Caco-2 (cell line): ENCODE data around the gene SGPP2. TPM values are rescaled to one million over a fixed set of nuclear protein-coding genes. Genes with fewer than 3 reads are reported as not detected.
"Not testable (repeated sequence)": the region's sequence is repeated elsewhere in the genome, so short reads cannot be mapped to it uniquely, and the experiment has no call there.

Experiments
- BruUV-seq: library from RNA; stranded (reverse); fragments of 400-500 nt; replicated peaks from 2 replicates; lab custom pipeline; 2021; lab: Mats Ljungman, UMichigan
- CTCF ChIA-PET: fragments of 300-600 bp; sonication (Branson Sonifier 250); formaldehyde crosslinking; loops from one replicate; lab custom pipeline; 2022; ENCODE audit warnings: antibody characterized with exemption; lab: Charles Lee
- POLR2A ChIA-PET: fragments of 300-600 bp; sonication (Branson Sonifier 250); formaldehyde crosslinking; loops from one replicate; lab custom pipeline; 2022; ENCODE audit warnings: antibody characterized with exemption; lab: Charles Lee
- DNase-seq, 2 experiments: peaks; one replicate each; pipeline versions ENCODE4 v3.0.0 to v3.0.0-alpha.2; 2020 to 2022
- H3K27me3 ChIP-seq: replicated peaks from 2 replicates; pipeline ENCODE4 v1.6.0; 2011; ENCODE audit warnings: low read length; ENCODE audit not compliant: control insufficient read depth, insufficient read depth
- H3K36me3 ChIP-seq: 2 replicates; pipeline ENCODE4 v1.5.1; 2011; ENCODE audit warnings: low read length; ENCODE audit not compliant: control insufficient read depth, insufficient read depth
- H3K4me1 ChIP-seq: fragments of 250-450 bp; sonication (Bioruptor Pico); 2 replicates; pipeline ENCODE4 v1.5.1; 2020; ENCODE audit warnings: mild to moderate bottlenecking
- H3K4me3 ChIP-seq: 2 replicates; pipeline ENCODE4 v1.5.1; 2011; ENCODE audit warnings: low read depth, mild to moderate bottlenecking, control low read depth, low read length
- H3K9me3 ChIP-seq: fragments of 250-450 bp; sonication (Bioruptor Pico); 2 replicates; pipeline ENCODE4 v1.5.1; 2020; ENCODE audit warnings: mild to moderate bottlenecking, moderate library complexity
- H3K27ac Mint-ChIP-seq: one replicate; pipeline ENCODE4 v1.8.0; 2022; ENCODE audit warnings: mixed read lengths; ENCODE audit not compliant: unreplicated experiment
- H3K27me3 Mint-ChIP-seq: one replicate; pipeline ENCODE4 v1.8.0; 2022; ENCODE audit warnings: mixed read lengths; ENCODE audit not compliant: insufficient read depth, unreplicated experiment
- H3K36me3 Mint-ChIP-seq: one replicate; pipeline ENCODE4 v1.8.0; 2022; ENCODE audit warnings: mild to moderate bottlenecking, mixed read lengths; ENCODE audit not compliant: insufficient read depth, unreplicated experiment
- H3K4me1 Mint-ChIP-seq: one replicate; pipeline ENCODE4 v1.8.0; 2022; ENCODE audit warnings: low read depth, mixed read lengths; ENCODE audit not compliant: unreplicated experiment
- H3K4me3 Mint-ChIP-seq: one replicate; pipeline ENCODE4 v1.8.0; 2022; ENCODE audit warnings: mild to moderate bottlenecking, moderate library complexity, mixed read lengths; ENCODE audit not compliant: unreplicated experiment
- H3K9me3 Mint-ChIP-seq: one replicate; pipeline ENCODE4 v1.8.0; 2022; ENCODE audit warnings: mixed read lengths; ENCODE audit not compliant: unreplicated experiment
- intact Hi-C: fragments of 100-400 bp; cut with micrococcal nuclease; formaldehyde crosslinking; loops from one replicate; pipeline ENCODE4 v1.10.0; 2022; ENCODE audit not compliant: unreplicated experiment
- total RNA-seq: library from RNA; stranded (reverse); gene quantifications from 2 replicates; pipeline ENCODE4 v1.2.3, GENCODE V29; 2022
- TF ChIP-seq, protein P1 (sequence below), 2 experiments: fragments of 200-600 bp in 1 of 2; IDR thresholded peaks; 1 replicate in 1 of 2; 2 replicates in 1 of 2; pipeline versions ENCODE4 v1.5.1 to v1.8.0; 2011 to 2022; ENCODE audit warnings: antibody characterized with exemption in 1 of 2, control low read depth in 1 of 2, inconsistent platforms in 1 of 2, low read depth in 1 of 2, low read length in 1 of 2, mild to moderate bottlenecking in 1 of 2, moderate library complexity in 1 of 2; ENCODE audit not compliant: insufficient read depth in 1 of 2, severe bottlenecking in 1 of 2, unreplicated experiment in 1 of 2

The SGPP2 gene
- total RNA-seq, 1 experiment from 2014 or later = not detected

DNA sequence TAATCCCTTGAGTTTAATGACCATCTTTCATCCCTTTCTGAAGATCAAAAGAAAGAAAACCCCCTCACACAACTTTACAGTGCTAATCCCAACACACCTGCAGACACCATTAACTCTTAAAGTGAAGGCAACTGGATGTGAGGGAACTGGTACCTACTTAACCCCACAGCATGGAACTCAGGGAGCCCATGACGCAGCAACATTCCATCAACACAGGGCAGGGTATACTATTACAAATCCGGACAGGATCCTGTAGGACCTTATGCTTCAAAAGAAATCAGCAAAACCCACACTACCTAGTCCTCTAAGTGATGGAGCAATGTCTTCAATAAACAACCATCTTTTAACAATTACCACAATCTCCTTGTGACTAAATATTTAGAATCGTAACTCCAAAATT is 153.0 kb downstream of the SGPP2 start:
- peaks cover 14% of the 10 kb centered on the region for H3K36me3 Mint-ChIP-seq
- ChIA-PET POLR2A (no interaction called here), CTCF (no interaction called here)
- intact Hi-C loops = no loop called here
- Histone ChIP-seq H3K27me3 (no peaks in the 10 kb centered on the region), H3K9me3 (no peaks in the 10 kb centered on the region), H3K4me3 (no peak overlapping the region), H3K4me1 (no peaks in the 10 kb centered on the region), H3K36me3 (no peaks in the 10 kb centered on the region)
- H3K4me1 Mint-ChIP-seq = peaks cover 7% of the 10 kb centered on the region
- H3K27ac Mint-ChIP-seq = no peak overlapping the region
- no TSS peak for BruUV-seq
- TF ChIP-seq, protein P1, sequence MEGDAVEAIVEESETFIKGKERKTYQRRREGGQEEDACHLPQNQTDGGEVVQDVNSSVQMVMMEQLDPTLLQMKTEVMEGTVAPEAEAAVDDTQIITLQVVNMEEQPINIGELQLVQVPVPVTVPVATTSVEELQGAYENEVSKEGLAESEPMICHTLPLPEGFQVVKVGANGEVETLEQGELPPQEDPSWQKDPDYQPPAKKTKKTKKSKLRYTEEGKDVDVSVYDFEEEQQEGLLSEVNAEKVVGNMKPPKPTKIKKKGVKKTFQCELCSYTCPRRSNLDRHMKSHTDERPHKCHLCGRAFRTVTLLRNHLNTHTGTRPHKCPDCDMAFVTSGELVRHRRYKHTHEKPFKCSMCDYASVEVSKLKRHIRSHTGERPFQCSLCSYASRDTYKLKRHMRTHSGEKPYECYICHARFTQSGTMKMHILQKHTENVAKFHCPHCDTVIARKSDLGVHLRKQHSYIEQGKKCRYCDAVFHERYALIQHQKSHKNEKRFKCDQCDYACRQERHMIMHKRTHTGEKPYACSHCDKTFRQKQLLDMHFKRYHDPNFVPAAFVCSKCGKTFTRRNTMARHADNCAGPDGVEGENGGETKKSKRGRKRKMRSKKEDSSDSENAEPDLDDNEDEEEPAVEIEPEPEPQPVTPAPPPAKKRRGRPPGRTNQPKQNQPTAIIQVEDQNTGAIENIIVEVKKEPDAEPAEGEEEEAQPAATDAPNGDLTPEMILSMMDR (IDR thresholded peaks at IDR 0.05; ENCODE audit: insufficient read depth in 1 of 2, low read depth in 1 of 2, low read length in 1 of 2, severe bottlenecking in 1 of 2, unreplicated experiment in 1 of 2) = no peak
- no peaks in the 10 kb centered on the region for H3K9me3 Mint-ChIP-seq
- no peak for DNase-seq
- H3K27me3 Mint-ChIP-seq = no peaks in the 10 kb centered on the region
- no peak overlapping the region for H3K4me3 Mint-ChIP-seq

DNA sequence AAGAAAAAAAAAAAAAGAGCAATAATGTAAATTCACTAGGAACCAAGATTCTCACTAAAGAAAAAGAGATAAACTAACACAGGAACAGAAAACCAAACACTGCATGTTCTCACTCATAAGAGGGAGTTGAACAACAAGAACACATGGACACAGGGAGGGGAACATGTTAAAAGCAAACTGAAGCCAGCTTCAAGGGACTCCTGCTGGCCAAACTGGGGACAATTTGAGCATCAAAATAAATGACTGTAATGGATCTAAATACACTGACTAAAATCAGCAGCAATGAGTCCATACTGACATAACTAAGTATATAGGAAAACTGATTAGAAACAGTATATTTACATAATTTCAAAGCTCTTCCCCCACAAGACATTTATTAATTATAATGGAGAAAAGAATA is 158.6 kb downstream of the SGPP2 start:
- no peaks in the 10 kb centered on the region for H3K9me3 Mint-ChIP-seq
- no peaks in the 10 kb centered on the region for H3K4me1 ChIP-seq
- ChIA-PET CTCF (interaction anchor here (0.7 to 1.5 kb wide), 2 partner anchors 12 to 531 kb away, joined by 3 to 4 read pairs; no protein-coding TSS in a partner anchor), POLR2A (no interaction called here)
- no peak overlapping the region for H3K4me3 Mint-ChIP-seq
- H3K36me3 Mint-ChIP-seq = no peaks in the 10 kb centered on the region
- H3K27me3 Mint-ChIP-seq = no peaks in the 10 kb centered on the region
- intact Hi-C loops = no loop called here
- H3K36me3 ChIP-seq = no peaks in the 10 kb centered on the region; the same call in 1 of the 2 replicates
- TF ChIP-seq, protein P1 (IDR thresholded peaks at IDR 0.05; ENCODE audit: insufficient read depth in 1 of 2, low read depth in 1 of 2, low read length in 1 of 2, severe bottlenecking in 1 of 2, unreplicated experiment in 1 of 2) = peak; percentile 26 to 41
- no peak overlapping the region for H3K27ac Mint-ChIP-seq
- DNase-seq = peak in 1 of 2 experiments; percentile 23
- no peaks in the 10 kb centered on the region for H3K27me3 ChIP-seq
- no peak overlapping the region for H3K4me3 ChIP-seq
- no peaks in the 10 kb centered on the region for H3K9me3 ChIP-seq
- no peaks in the 10 kb centered on the region for H3K4me1 Mint-ChIP-seq
- no TSS peak for BruUV-seq

DNA sequence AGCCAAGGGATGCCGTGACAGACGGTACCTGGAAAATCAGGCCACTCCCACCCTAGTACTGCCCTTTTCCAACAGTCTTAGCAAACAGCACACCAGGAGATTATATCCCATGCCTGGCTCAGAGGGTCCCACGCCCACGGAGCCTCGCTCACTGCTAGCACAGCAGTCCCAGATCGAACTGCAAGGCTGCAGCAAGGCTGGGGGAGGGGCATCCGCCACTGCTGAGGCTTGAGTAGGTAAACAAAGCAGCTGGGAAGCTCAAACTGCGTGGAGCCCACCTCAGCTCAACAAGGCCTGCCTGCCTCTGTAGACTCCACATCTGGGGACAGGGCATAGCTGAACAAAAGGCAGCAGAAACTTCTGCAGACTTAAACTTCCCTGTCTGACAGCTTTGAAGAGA is 160.2 kb downstream of the SGPP2 start:
- H3K27ac Mint-ChIP-seq, H3K9me3 ChIP-seq, H3K9me3 Mint-ChIP-seq, intact Hi-C loops, H3K4me3 Mint-ChIP-seq, POLR2A ChIA-PET, H3K4me3 ChIP-seq, H3K27me3 Mint-ChIP-seq, H3K36me3 ChIP-seq, DNase-seq, H3K27me3 ChIP-seq, CTCF ChIA-PET, H3K36me3 Mint-ChIP-seq, H3K4me1 Mint-ChIP-seq, H3K4me1 ChIP-seq, BruUV-seq: not testable (repeated sequence)

DNA sequence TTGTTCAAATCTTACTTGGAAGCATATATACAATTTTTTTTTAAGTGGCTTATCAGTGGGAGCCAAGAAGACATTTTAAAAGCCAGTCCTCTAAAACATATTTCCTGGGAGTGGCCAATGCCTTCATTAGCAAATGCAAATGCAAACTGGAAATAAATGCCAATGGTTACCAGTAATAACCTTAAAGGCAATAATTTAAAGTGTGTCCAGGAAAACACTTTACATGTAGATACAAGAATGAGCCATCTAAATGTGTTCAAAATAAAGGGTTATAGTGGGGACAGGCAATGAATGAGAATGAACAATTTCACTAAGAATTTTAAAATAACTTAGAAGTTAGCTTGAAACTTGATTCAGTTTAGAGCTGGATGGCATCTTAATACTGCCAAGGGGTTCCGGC is 167.3 kb downstream of the SGPP2 start:
- H3K4me1 ChIP-seq = peaks cover 13% of the 10 kb centered on the region
- intact Hi-C loops = no loop called here
- DNase-seq = no peak
- H3K36me3 Mint-ChIP-seq = peaks cover 39% of the 10 kb centered on the region
- H3K4me3 ChIP-seq = no peak overlapping the region
- H3K4me1 Mint-ChIP-seq = peaks cover 8% of the 10 kb centered on the region
- BruUV-seq = no TSS peak
- H3K27me3 ChIP-seq = no peaks in the 10 kb centered on the region
- no peak overlapping the region for H3K4me3 Mint-ChIP-seq
- no peak overlapping the region for H3K27ac Mint-ChIP-seq
- POLR2A ChIA-PET = no interaction called here
- CTCF ChIA-PET = no interaction called here
- TF ChIP-seq, protein P1 (IDR thresholded peaks at IDR 0.05; ENCODE audit: insufficient read depth in 1 of 2, low read depth in 1 of 2, low read length in 1 of 2, severe bottlenecking in 1 of 2, unreplicated experiment in 1 of 2) = no peak
- H3K9me3 Mint-ChIP-seq = no peaks in the 10 kb centered on the region
- no peaks in the 10 kb centered on the region for H3K36me3 ChIP-seq
- 0 out of 2 replicates have a peak, but pooled peaks cover 3% of the 10 kb centered on the region for H3K9me3 ChIP-seq
- H3K27me3 Mint-ChIP-seq = no peaks in the 10 kb centered on the region
